Loucy (cell line): ENCODE measurements around the gene ALK.

Source experiments
- H2AFZ ChIP-seq: fragments of 200-600 bp; sonication (generic); 2 replicates; pipeline ENCODE4 v1.6.0; 2016; ENCODE audit warnings: antibody characterized with exemption, mild to moderate bottlenecking, low read length, moderate library complexity
- H3F3A ChIP-seq: fragments of 200-600 bp; 2 replicates; pipeline ENCODE4 v1.6.0; 2016; ENCODE audit warnings: antibody characterized with exemption, low read depth, mild to moderate bottlenecking
- H3K27me3 ChIP-seq: fragments of 200-600 bp; sonication (generic); 2 replicates; pipeline ENCODE4 v1.6.1; 2014; ENCODE audit warnings: low read length, mild to moderate bottlenecking; ENCODE audit not compliant: insufficient read depth, poor library complexity, severe bottlenecking
- H3K36me3 ChIP-seq: fragments of 200-600 bp; sonication (generic); 2 replicates; pipeline ENCODE4 v1.6.1; 2016; ENCODE audit warnings: low read length; ENCODE audit not compliant: insufficient read depth
- H3K4me1 ChIP-seq: fragments of 200-600 bp; sonication (generic); 2 replicates; pipeline ENCODE4 v1.5.1; 2014; ENCODE audit warnings: low read length, mild to moderate bottlenecking; ENCODE audit not compliant: insufficient read depth, poor library complexity, severe bottlenecking
- H3K4me2 ChIP-seq: fragments of 200-600 bp; sonication (generic); 2 replicates; pipeline ENCODE4 v1.6.0; 2014; ENCODE audit warnings: antibody characterized with exemption, low read length, low read depth, mild to moderate bottlenecking; ENCODE audit not compliant: poor library complexity, severe bottlenecking
- H3K4me3 ChIP-seq: fragments of 200-600 bp; sonication (generic); 2 replicates; pipeline ENCODE4 v1.5.1; 2014; ENCODE audit warnings: low read length, mild to moderate bottlenecking, mixed read lengths; ENCODE audit not compliant: poor library complexity, severe bottlenecking
- H3K79me2 ChIP-seq: fragments of 200-600 bp; sonication (generic); 2 replicates; pipeline ENCODE4 v1.6.1; 2014; ENCODE audit warnings: low read length; ENCODE audit not compliant: insufficient read depth
- H3K9ac ChIP-seq: fragments of 200-600 bp; sonication (generic); 2 replicates; pipeline ENCODE4 v1.6.0; 2014; ENCODE audit warnings: mild to moderate bottlenecking, low read depth, low read length, moderate library complexity; ENCODE audit not compliant: poor library complexity, severe bottlenecking
- H3K9me2 ChIP-seq: fragments of 200-600 bp; sonication (generic); replicated peaks from 2 replicates; pipeline ENCODE4 v1.6.1; 2016; ENCODE audit warnings: low read depth, low read length, mixed read lengths
- H3K9me3 ChIP-seq: fragments of 200-600 bp; sonication (generic); 2 replicates; pipeline ENCODE4 v1.6.1; 2014; ENCODE audit warnings: mild to moderate bottlenecking, antibody characterized with exemption, low read length, low read depth; ENCODE audit not compliant: insufficient read depth
- H4K20me1 ChIP-seq: fragments of 200-600 bp; sonication (generic); 2 replicates; pipeline ENCODE4 v1.6.0; 2014; ENCODE audit warnings: antibody characterized with exemption, low read length, mild to moderate bottlenecking; ENCODE audit not compliant: insufficient read depth, poor library complexity, severe bottlenecking
- EZH2phosphoT487 ChIP-seq: fragments of 200-600 bp; IDR thresholded peaks from 2 replicates; pipeline ENCODE4 v1.6.1; 2018; ENCODE audit warnings: antibody characterized with exemption, mild to moderate bottlenecking, moderate library complexity, borderline replicate concordance
- TF ChIP-seq, protein P1 (sequence below): fragments of 200-600 bp; sonication (generic); conservative IDR thresholded peaks from 2 replicates; pipeline ENCODE4 v1.5.1; 2014; ENCODE audit warnings: mild to moderate bottlenecking, antibody characterized with exemption, low read length

The ALK gene

DNA sequence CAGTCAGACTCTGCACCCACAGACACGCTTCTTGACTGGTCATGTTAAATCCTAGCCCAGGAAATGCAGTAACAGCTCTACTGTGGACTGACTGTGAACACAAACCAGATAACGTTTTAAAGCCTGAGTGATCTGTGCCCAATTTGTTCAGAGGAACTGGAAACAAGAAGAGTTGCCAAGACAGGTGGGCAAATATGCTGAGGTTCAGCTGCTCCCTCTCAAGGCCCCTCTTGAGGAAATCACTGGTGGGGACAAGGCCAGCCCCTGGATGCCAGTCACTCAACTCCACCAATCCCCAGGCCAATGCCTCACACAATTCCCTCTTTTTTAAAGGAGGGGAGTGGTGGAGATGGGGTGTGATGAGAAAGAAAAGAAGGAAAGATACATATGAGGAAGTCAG is 261.2 kb downstream of the ALK start:
- H3K9me3 ChIP-seq: no peaks in the 10 kb centered on the region
- no peaks in the 10 kb centered on the region for H4K20me1 ChIP-seq
- H3K4me2 ChIP-seq: no peak overlapping the region
- H2AFZ ChIP-seq: no peak overlapping the region
- no peaks in the 10 kb centered on the region for H3F3A ChIP-seq
- no peak overlapping the region for H3K9ac ChIP-seq
- H3K79me2 ChIP-seq: no peaks in the 10 kb centered on the region
- no peaks in the 10 kb centered on the region for H3K36me3 ChIP-seq
- no peaks in the 10 kb centered on the region for H3K9me2 ChIP-seq
- H3K4me1 ChIP-seq: no peaks in the 10 kb centered on the region
- H3K27me3 ChIP-seq: no peaks in the 10 kb centered on the region
- no peak for TF ChIP-seq EZH2phosphoT487
- TF ChIP-seq, protein P1, sequence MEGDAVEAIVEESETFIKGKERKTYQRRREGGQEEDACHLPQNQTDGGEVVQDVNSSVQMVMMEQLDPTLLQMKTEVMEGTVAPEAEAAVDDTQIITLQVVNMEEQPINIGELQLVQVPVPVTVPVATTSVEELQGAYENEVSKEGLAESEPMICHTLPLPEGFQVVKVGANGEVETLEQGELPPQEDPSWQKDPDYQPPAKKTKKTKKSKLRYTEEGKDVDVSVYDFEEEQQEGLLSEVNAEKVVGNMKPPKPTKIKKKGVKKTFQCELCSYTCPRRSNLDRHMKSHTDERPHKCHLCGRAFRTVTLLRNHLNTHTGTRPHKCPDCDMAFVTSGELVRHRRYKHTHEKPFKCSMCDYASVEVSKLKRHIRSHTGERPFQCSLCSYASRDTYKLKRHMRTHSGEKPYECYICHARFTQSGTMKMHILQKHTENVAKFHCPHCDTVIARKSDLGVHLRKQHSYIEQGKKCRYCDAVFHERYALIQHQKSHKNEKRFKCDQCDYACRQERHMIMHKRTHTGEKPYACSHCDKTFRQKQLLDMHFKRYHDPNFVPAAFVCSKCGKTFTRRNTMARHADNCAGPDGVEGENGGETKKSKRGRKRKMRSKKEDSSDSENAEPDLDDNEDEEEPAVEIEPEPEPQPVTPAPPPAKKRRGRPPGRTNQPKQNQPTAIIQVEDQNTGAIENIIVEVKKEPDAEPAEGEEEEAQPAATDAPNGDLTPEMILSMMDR: no peak
- H3K4me3 ChIP-seq: no peak overlapping the region

DNA sequence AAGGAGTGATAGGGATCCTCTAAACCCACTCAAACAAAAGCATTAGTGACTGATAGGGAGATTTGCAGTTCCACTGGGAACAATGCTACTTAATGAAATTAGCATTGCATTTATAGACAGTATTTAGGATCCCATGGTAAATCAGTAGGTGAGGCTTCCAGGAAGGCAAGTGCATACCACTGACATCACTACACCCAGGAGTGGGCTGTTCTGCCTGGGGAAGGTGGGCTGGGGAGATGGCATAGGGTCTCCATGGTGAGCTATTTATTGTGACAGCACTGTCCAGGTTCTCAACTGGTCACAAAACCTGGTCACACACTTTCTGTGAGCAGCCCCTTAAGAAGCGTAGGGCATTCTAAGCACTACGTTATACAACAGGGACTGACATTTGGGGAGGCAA is 262.2 kb downstream of the ALK start:
- H3K27me3 ChIP-seq: no peaks in the 10 kb centered on the region
- no peaks in the 10 kb centered on the region for H3K9me3 ChIP-seq
- TF ChIP-seq EZH2phosphoT487: no peak
- TF ChIP-seq, protein P1: no peak
- no peaks in the 10 kb centered on the region for H3K9me2 ChIP-seq
- H3K4me3 ChIP-seq: no peak overlapping the region
- no peak overlapping the region for H2AFZ ChIP-seq
- no peaks in the 10 kb centered on the region for H3F3A ChIP-seq
- H3K4me2 ChIP-seq: no peak overlapping the region
- H3K9ac ChIP-seq: no peak overlapping the region
- no peaks in the 10 kb centered on the region for H3K79me2 ChIP-seq
- no peaks in the 10 kb centered on the region for H3K36me3 ChIP-seq
- H4K20me1 ChIP-seq: no peaks in the 10 kb centered on the region
- H3K4me1 ChIP-seq: no peaks in the 10 kb centered on the region

DNA sequence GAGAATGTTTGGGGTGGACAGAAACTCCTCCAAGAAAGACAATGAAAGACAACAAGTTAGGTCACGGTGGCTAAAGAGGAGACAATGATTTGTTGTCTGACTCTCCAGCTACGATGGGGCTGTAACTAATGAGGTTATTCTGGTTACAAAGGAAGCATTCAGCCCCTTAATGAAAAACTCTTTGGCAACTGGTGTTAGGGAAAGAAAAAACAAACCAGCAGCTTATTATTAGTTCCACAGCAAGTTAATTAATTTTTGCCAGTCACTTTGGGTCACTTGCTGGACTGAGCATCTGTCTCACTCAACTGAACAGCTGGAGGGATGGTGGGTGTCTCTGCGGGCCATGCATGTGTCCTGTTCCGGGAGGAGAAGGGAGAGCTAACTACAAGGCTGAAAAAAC is 263.7 kb downstream of the ALK start:
- Histone ChIP-seq H4K20me1 (no peaks in the 10 kb centered on the region), H3K9me3 (no peaks in the 10 kb centered on the region), H3K36me3 (no peaks in the 10 kb centered on the region), H3K9ac (no peak overlapping the region), H3K4me1 (no peaks in the 10 kb centered on the region), H2AFZ (no peak overlapping the region), H3K27me3 (no peaks in the 10 kb centered on the region), H3K79me2 (no peaks in the 10 kb centered on the region), H3K9me2 (no peaks in the 10 kb centered on the region), H3F3A (no peaks in the 10 kb centered on the region), H3K4me2 (no peak overlapping the region), H3K4me3 (no peak overlapping the region)
- TF ChIP-seq, protein P1: no peak
- no peak for TF ChIP-seq EZH2phosphoT487
